PFSK-1 (cell line): ENCODE measurements around the gene USP31.

Experiments used
- FOXP2 ChIP-seq: optimal IDR thresholded peaks from 2 replicates; pipeline ENCODE3; 2011; ENCODE audit warnings: borderline replicate concordance, control low read depth, inconsistent platforms; ENCODE audit not compliant: insufficient read depth; ENCODE audit errors: extremely low read length, extremely low read depth
- POLR2AphosphoS5 ChIP-seq: IDR thresholded peaks from 2 replicates; pipeline ENCODE4 v1.6.1; 2012; ENCODE audit warnings: low read depth, mild to moderate bottlenecking, control low read depth, low read length, moderate library complexity
- SIN3A ChIP-seq: IDR thresholded peaks from 2 replicates; pipeline ENCODE4 v1.6.1; 2012; ENCODE audit warnings: mild to moderate bottlenecking, low read length, moderate library complexity, borderline replicate concordance; ENCODE audit not compliant: insufficient read depth
- TAF1 ChIP-seq: IDR thresholded peaks from 2 replicates; pipeline ENCODE4 v1.6.1; 2012; ENCODE audit warnings: low read length, control low read depth, borderline replicate concordance; ENCODE audit not compliant: insufficient read depth

GRCh38 chr16:23129686-23130085 is 19.6 kb downstream of the USP31 start:
- TF ChIP-seq TAF1 (no peak), POLR2AphosphoS5 (no peak), SIN3A (no peak), FOXP2 (no peak)
